Testis (tissue), 3 donors: ENCODE data around the gene ALG12. TPM values are rescaled to one million over a fixed set of nuclear protein-coding genes. Genes with fewer than 3 reads are reported as not detected.
A peak's percentile ranks its signal among the peaks of the same experiment; 100 is the strongest.

ENCODE experiments used
- DNase-seq: peaks from one replicate; pipeline ENCODE4 v3.0.0-alpha.2; 2019
- H3K27ac ChIP-seq, 2 donors: fragments of 200-600 bp; sonication (generic); one replicate each; pipeline ENCODE4 v1.5.1; 2019
- H3K27me3 ChIP-seq: fragments of 200-600 bp; sonication (generic); one replicate; pipeline ENCODE4 v1.5.1; 2019
- H3K36me3 ChIP-seq: fragments of 200-600 bp; sonication (generic); one replicate; pipeline ENCODE4 v1.5.1; 2017; ENCODE audit warnings: low read depth; ENCODE audit errors: missing control alignments
- H3K4me1 ChIP-seq: fragments of 200-600 bp; sonication (generic); one replicate; pipeline ENCODE4 v1.5.1; 2019
- H3K4me3 ChIP-seq, 2 donors: fragments of 200-600 bp; sonication (generic); one replicate each; pipeline ENCODE4 v1.5.1; 2017 to 2019
- H3K9me3 ChIP-seq: fragments of 200-600 bp; sonication (generic); one replicate; pipeline ENCODE4 v1.5.1; 2017
- POLR2A ChIP-seq: fragments of 450-650 bp; IDR thresholded peaks from one replicate; pipeline ENCODE4 v1.6.1; 2017; ENCODE audit warnings: antibody characterized with exemption, mild to moderate bottlenecking, moderate library complexity
- WGBS, 2 donors: methylation state at CpG; one replicate each; pipeline ENCODE4 v1.1.5; 2018; 5-methylcytosine and 5-hydroxymethylcytosine counted together
- intact Hi-C: fragments of 100-400 bp; cut with DNase I; formaldehyde crosslinking; loops from one replicate; pipeline ENCODE4 v1.15.1; 2023; ENCODE audit warnings: low total_unique reads
- polyA plus RNA-seq: library from polyadenylated mRNA; stranded (reverse); fragments of 350-450 nt; fragmentation: Illumina TruSeq; extraction: RNeasy Lipid Tissue Mini Kit (QIAGEN cat#74804); gene quantifications from one replicate; pipeline ENCODE4 v1.2.3, GENCODE V29; 2014; ENCODE audit warnings: low read depth, low replicate concordance; ENCODE audit not compliant: insufficient read depth
- total RNA-seq, 2 donors: library from RNA; depleted of rRNA; stranded (reverse); fragments of >200 nt; gene quantifications; one replicate each; pipeline ENCODE4 v1.2.3, GENCODE V29; 2016
- TF ChIP-seq, protein P1 (sequence below), 3 experiments: fragments of 450-650 bp in 2 of 3; fragments of 200-600 bp in 1 of 3; sonication (generic) in 1 of 3; IDR thresholded peaks; one replicate each; pipeline ENCODE4 v1.5.1; 2016 to 2019; ENCODE audit warnings: antibody characterized with exemption in 3 of 3, mild to moderate bottlenecking in 2 of 3, moderate library complexity in 1 of 3

The ALG12 gene
- total and polyA plus RNA-seq, 3 donors from 2014 or later = 10.6 to 18.3 (median 11.9) TPM

DNA sequence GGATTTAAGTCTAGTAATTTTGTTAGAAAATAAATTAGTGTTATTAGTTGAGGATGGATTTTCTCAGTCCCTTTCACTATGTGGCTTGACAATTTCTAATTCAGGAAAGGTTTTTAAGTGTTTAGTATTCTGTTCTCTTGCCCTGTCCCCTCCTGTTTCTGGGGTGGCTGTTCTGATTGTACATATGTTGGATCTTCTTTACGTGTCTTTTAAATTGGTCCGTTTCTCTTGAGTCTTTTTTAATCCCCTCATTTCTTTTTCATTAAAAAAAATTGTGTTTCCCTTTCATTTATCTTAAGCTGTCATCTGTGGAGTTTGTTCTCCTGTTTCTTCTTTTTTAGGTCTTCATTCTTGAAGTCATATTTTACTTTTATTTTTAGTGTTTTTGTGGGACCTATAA is 52.1 kb downstream of the ALG12 start:
- WGBS, 2 donors = 44 to 70% methylated on average over 2 of the region's 2 CpGs
- Histone ChIP-seq H3K27ac (no peak overlapping the region), H3K4me1 (no peaks in the 10 kb centered on the region), H3K27me3 (no peaks in the 10 kb centered on the region), H3K4me3 (no peak overlapping the region), H3K36me3 (no peaks in the 10 kb centered on the region), H3K9me3 (no peaks in the 10 kb centered on the region)
- DNase-seq = no peak
- TF ChIP-seq POLR2A = no peak
- TF ChIP-seq, protein P1, sequence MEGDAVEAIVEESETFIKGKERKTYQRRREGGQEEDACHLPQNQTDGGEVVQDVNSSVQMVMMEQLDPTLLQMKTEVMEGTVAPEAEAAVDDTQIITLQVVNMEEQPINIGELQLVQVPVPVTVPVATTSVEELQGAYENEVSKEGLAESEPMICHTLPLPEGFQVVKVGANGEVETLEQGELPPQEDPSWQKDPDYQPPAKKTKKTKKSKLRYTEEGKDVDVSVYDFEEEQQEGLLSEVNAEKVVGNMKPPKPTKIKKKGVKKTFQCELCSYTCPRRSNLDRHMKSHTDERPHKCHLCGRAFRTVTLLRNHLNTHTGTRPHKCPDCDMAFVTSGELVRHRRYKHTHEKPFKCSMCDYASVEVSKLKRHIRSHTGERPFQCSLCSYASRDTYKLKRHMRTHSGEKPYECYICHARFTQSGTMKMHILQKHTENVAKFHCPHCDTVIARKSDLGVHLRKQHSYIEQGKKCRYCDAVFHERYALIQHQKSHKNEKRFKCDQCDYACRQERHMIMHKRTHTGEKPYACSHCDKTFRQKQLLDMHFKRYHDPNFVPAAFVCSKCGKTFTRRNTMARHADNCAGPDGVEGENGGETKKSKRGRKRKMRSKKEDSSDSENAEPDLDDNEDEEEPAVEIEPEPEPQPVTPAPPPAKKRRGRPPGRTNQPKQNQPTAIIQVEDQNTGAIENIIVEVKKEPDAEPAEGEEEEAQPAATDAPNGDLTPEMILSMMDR (IDR thresholded peaks at IDR 0.05) = no peak
- intact Hi-C loops = no loop called here

DNA sequence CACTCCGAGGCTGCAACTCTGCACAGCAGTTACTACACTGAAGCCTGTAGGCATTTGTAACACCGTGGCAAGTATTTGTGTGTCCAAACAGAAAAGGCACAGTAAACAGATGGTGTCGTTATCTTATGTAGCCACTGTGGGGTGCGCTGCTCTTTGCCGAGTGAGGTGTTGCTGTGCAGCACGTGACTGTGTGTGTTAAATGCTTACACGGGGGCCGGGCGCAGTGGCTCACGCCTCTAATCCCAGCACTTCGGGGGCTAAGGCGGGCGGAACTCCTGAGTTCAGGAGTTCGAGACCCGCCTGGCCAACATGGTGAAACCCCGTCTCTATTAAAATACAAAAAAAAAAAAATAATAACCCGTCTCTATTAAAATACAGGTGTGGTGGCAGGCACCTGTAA is 53.1 kb downstream of the ALG12 start:
- intact Hi-C loops = no loop called here
- no peaks in the 10 kb centered on the region for H3K4me1 ChIP-seq
- TF ChIP-seq, protein P1 (IDR thresholded peaks at IDR 0.05) = no peak
- TF ChIP-seq POLR2A = no peak
- no peak for DNase-seq
- no peaks in the 10 kb centered on the region for H3K36me3 ChIP-seq
- no peaks in the 10 kb centered on the region for H3K9me3 ChIP-seq
- no peak overlapping the region for H3K4me3 ChIP-seq
- 87 to 89% methylated on average over 17 of the region's 17 CpGs for WGBS, 2 donors
- H3K27me3 ChIP-seq = no peaks in the 10 kb centered on the region
- no peak overlapping the region for H3K27ac ChIP-seq

DNA sequence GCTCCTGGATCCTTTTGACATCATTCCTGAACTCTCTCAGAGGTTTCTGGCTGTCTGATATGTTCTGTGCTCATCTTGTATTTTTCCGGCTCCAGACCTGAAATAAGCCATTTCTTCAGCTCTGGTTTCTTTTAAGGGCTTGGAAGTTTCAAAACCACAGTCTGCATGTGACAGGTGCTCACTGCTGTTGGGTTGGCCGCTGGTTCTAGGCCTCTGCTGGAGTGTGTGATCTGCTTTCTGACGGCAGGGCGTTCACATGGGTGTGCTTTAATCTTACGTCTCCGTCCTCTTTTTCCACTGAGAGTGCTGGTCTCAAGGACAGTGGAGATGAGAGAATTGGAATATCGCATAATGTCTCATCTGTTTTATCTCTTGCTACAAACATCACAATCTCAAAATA is 54.3 kb downstream of the ALG12 start:
- intact Hi-C loops = no loop called here
- H3K27me3 ChIP-seq = no peaks in the 10 kb centered on the region
- H3K4me3 ChIP-seq = no peak overlapping the region
- 56 to 85% methylated on average over 6 to 7 of the region's 7 CpGs for WGBS, 2 donors
- H3K36me3 ChIP-seq = no peaks in the 10 kb centered on the region
- no peak for TF ChIP-seq POLR2A
- TF ChIP-seq, protein P1 (IDR thresholded peaks at IDR 0.05) = no peak
- no peaks in the 10 kb centered on the region for H3K9me3 ChIP-seq
- no peaks in the 10 kb centered on the region for H3K4me1 ChIP-seq
- DNase-seq = no peak
- no peak overlapping the region for H3K27ac ChIP-seq

DNA sequence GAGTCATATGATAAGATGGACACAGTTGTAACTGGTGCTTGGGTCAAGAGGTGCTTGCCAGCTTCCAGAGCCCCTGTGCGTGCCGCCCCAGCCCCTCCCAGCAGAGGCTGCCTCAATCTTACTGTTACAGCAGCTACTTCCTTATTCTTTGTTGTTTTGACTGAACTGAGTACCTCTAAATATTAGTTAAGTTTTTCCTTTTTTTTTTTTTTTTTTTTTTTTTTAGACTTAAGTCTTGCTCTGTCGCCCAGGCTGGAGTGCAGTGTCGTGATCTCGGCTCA is 55.8 kb downstream of the ALG12 start:
- no peaks in the 10 kb centered on the region for H3K36me3 ChIP-seq
- TF ChIP-seq, protein P1 (IDR thresholded peaks at IDR 0.05) = no peak
- no peak for TF ChIP-seq POLR2A
- DNase-seq = peak; percentile 45
- H3K4me1 ChIP-seq = no peaks in the 10 kb centered on the region
- H3K27ac ChIP-seq = no peak overlapping the region
- H3K9me3 ChIP-seq = no peaks in the 10 kb centered on the region
- WGBS, 2 donors = 77 to 79% methylated on average over 5 of the region's 5 CpGs
- no peak overlapping the region for H3K4me3 ChIP-seq
- no peaks in the 10 kb centered on the region for H3K27me3 ChIP-seq
- intact Hi-C loops = no loop called here

DNA sequence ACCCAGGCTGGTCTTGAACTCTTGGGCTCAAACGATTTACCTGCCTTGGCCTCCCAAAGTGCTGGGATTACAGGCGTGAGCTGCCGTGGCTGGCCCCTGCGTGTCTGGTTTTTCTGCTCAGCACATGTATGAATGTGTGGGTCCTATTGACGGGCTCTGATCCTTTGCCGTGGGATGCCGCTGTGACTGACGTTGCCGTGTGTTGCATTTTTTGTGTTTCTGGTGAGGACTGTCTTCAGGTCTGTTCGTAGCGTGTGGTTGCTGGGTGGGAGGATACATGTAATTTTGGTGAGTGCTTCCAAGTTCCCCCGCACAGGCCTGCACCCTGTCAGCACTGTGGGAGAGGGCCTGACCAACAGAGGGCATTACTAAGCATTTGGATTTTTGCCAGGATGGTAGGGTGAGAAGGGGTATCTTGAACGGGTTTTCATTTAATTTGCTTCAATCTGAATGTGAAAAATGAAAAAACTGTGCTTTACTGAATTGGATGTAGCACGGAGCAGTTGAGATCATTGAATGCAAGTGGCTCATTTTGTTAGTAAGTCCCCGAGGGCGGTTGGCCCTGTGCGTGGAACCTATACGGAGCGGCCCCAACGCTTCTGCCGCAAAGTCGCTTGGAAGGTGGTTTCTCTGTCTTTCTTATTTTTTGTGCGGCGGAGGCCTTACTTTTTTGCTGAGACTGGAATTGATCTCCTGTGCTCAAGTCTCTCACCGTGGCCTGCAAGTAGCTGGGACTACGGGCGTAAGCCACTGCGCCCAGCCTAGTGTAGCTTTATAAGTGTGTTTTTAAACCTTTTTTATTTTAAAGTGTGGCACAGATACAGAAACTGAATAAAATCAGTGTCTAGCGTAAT is 56.4 kb downstream of the ALG12 start:
- H3K4me3 ChIP-seq = no peak overlapping the region
- no peaks in the 10 kb centered on the region for H3K27me3 ChIP-seq
- no peak overlapping the region for H3K27ac ChIP-seq
- DNase-seq = no peak
- TF ChIP-seq POLR2A = no peak
- TF ChIP-seq, protein P1 (IDR thresholded peaks at IDR 0.05) = no peak
- peaks cover 2% of the 10 kb centered on the region for H3K4me1 ChIP-seq
- intact Hi-C loops = no loop called here
- H3K9me3 ChIP-seq = no peaks in the 10 kb centered on the region
- 87 to 92% methylated on average over 29 of the region's 29 CpGs for WGBS, 2 donors
- H3K36me3 ChIP-seq = no peaks in the 10 kb centered on the region
